OCI-LY3 (cell line): ENCODE results near the gene NUP93.

Source experiments
- H2AFZ ChIP-seq: fragments of 200-600, 300-600 bp; shearing (Covaris generic); 2 replicates; pipeline ENCODE4 v1.6.0; 2014; ENCODE audit warnings: antibody characterized with exemption, low read depth, low read length
- H3K27ac ChIP-seq: fragments of 200-600, 300-600 bp; sonication (generic); 2 replicates; pipeline ENCODE4 v1.5.1; 2014; ENCODE audit warnings: mild to moderate bottlenecking, low read length, moderate library complexity, mixed read lengths
- H3K27me3 ChIP-seq: fragments of 200-600, 300-600 bp; sonication (generic); 2 replicates; pipeline ENCODE4 v1.6.1; 2014; ENCODE audit warnings: low read depth, low read length, mixed read lengths
- H3K36me3 ChIP-seq: fragments of 200-600, 300-600 bp; sonication (generic); replicated peaks from 2 replicates; pipeline ENCODE3; 2014; ENCODE audit warnings: low read depth, low read length, mixed read lengths
- H3K4me1 ChIP-seq: fragments of 300-600, 200-600 bp; sonication (generic); 2 replicates; pipeline ENCODE4 v1.6.1; 2014; ENCODE audit warnings: low read length, mixed read lengths
- H3K4me2 ChIP-seq: fragments of 200-600, 300-600 bp; sonication (generic); 2 replicates; pipeline ENCODE4 v1.6.1; 2014; ENCODE audit warnings: low read length, mixed read lengths
- H3K4me3 ChIP-seq: fragments of 300-600, 200-600 bp; sonication (generic); 2 replicates; pipeline ENCODE4 v1.5.1; 2014; ENCODE audit warnings: antibody characterized with exemption, mild to moderate bottlenecking, low read length, moderate library complexity
- H3K79me2 ChIP-seq: fragments of 300-600, 200-600 bp; shearing (Covaris generic); 2 replicates; pipeline ENCODE4 v1.6.1; 2014; ENCODE audit warnings: mild to moderate bottlenecking, low read length, mixed read lengths
- H3K9ac ChIP-seq: fragments of 300-600, 200-600 bp; shearing (Covaris generic); 2 replicates; pipeline ENCODE4 v1.6.0; 2014; ENCODE audit warnings: mild to moderate bottlenecking, low read length, moderate library complexity
- H3K9me3 ChIP-seq: fragments of 200-600, 300-600 bp; shearing (Covaris generic); 2 replicates; pipeline ENCODE4 v1.6.1; 2014; ENCODE audit warnings: low read length, mixed read lengths; ENCODE audit not compliant: insufficient read depth
- H4K20me1 ChIP-seq: fragments of 200-600, 300-600 bp; sonication (generic); 2 replicates; pipeline ENCODE4 v1.6.1; 2016; ENCODE audit warnings: low read length, mixed read lengths; ENCODE audit not compliant: insufficient read depth
- CTCF ChIP-seq: fragments of 200-600, 300-600 bp; sonication (generic); IDR thresholded peaks from 2 replicates; pipeline ENCODE4 v1.5.1; 2014; ENCODE audit warnings: antibody characterized with exemption, low read length, low read depth
- EZH2phosphoT487 ChIP-seq: fragments of 200-600 bp; shearing (Covaris generic); IDR thresholded peaks from 2 replicates; pipeline ENCODE4 v1.6.1; 2018; ENCODE audit warnings: antibody characterized with exemption, mixed run types, low read depth

The NUP93 gene

GRCh38 chr16:56688762-56689161 lies 41.2 kb upstream of the NUP93 start:
- no peak overlapping the region for H3K9ac ChIP-seq
- H4K20me1 ChIP-seq = no peaks in the 10 kb centered on the region
- no peaks in the 10 kb centered on the region for H3K4me1 ChIP-seq
- no peaks in the 10 kb centered on the region; the same call in 1 of the 2 replicates for H3K27me3 ChIP-seq
- H3K36me3 ChIP-seq = no peaks in the 10 kb centered on the region
- no peaks in the 10 kb centered on the region for H3K79me2 ChIP-seq
- H3K4me2 ChIP-seq = no peak overlapping the region
- TF ChIP-seq CTCF = no peak
- no peak for TF ChIP-seq EZH2phosphoT487
- H3K4me3 ChIP-seq = no peak overlapping the region
- no peak overlapping the region for H3K27ac ChIP-seq
- H3K9me3 ChIP-seq = no peaks in the 10 kb centered on the region
- H2AFZ ChIP-seq = no peak overlapping the region

- Histone ChIP-seq H3K27ac (no peak overlapping the region), H3K36me3 (no peaks in the 10 kb centered on the region), H4K20me1 (no peaks in the 10 kb centered on the region), H2AFZ (no peak overlapping the region), H3K79me2 (no peaks in the 10 kb centered on the region), H3K4me3 (no peak overlapping the region), H3K4me1 (no peaks in the 10 kb centered on the region), H3K27me3 (no peaks in the 10 kb centered on the region; the same call in 1 of the 2 replicates), H3K4me2 (no peak overlapping the region), H3K9ac (no peak overlapping the region), H3K9me3 (no peaks in the 10 kb centered on the region)
- TF ChIP-seq EZH2phosphoT487 (no peak), CTCF (no peak)
These were observed 40.8 kb upstream of the NUP93 start for GRCh38 chr16:56689171-56689570.

- Histone ChIP-seq H3K79me2 (no peaks in the 10 kb centered on the region), H3K4me1 (no peaks in the 10 kb centered on the region), H3K4me3 (no peak overlapping the region), H3K27me3 (no peaks in the 10 kb centered on the region; the same call in 1 of the 2 replicates), H3K9me3 (no peaks in the 10 kb centered on the region), H3K36me3 (no peaks in the 10 kb centered on the region), H3K9ac (no peak overlapping the region), H4K20me1 (no peaks in the 10 kb centered on the region), H2AFZ (no peak overlapping the region), H3K4me2 (no peak overlapping the region), H3K27ac (no peak overlapping the region)
- TF ChIP-seq CTCF (no peak), EZH2phosphoT487 (no peak)
These were observed 39.4 kb upstream of the NUP93 start for GRCh38 chr16:56690420-56691122.

- no peak overlapping the region for H3K27ac ChIP-seq
- H2AFZ ChIP-seq = no peak overlapping the region
- H3K27me3 ChIP-seq = no peaks in the 10 kb centered on the region; the same call in 1 of the 2 replicates
- no peaks in the 10 kb centered on the region for H3K36me3 ChIP-seq
- H3K4me2 ChIP-seq = no peak overlapping the region
- H4K20me1 ChIP-seq = no peaks in the 10 kb centered on the region
- no peaks in the 10 kb centered on the region for H3K4me1 ChIP-seq
- no peak for TF ChIP-seq EZH2phosphoT487
- H3K79me2 ChIP-seq = no peaks in the 10 kb centered on the region
- no peak overlapping the region for H3K4me3 ChIP-seq
- H3K9ac ChIP-seq = no peak overlapping the region
- H3K9me3 ChIP-seq = no peaks in the 10 kb centered on the region
These were observed 38.0 kb upstream of the NUP93 start for GRCh38 chr16:56691885-56692284.
